Mesothelial cell of epicardium (in vitro differentiated cells): ENCODE data around the gene ARID4B. TPM values are rescaled to one million over a fixed set of nuclear protein-coding genes. Genes with fewer than 3 reads are reported as not detected.
"Not testable (repeated sequence)": the region's sequence is repeated elsewhere in the genome, so short reads cannot be mapped to it uniquely, and the experiment has no call there.

Experiments used
- DNase-seq, 2 experiments: peaks; one replicate each; pipeline ENCODE4 v3.0.0; 2021; ENCODE audit warnings: low spot score in 2 of 2; ENCODE audit not compliant: unreplicated experiment in 2 of 2
- H3K27ac Mint-ChIP-seq: 2 replicates; pipeline ENCODE4 v1.8.0; 2021; ENCODE audit warnings: mixed read lengths
- H3K27me3 Mint-ChIP-seq: 2 replicates; pipeline ENCODE4 v1.8.0; 2021; ENCODE audit warnings: low read depth, mixed read lengths
- H3K36me3 Mint-ChIP-seq: 2 replicates; pipeline ENCODE4 v1.8.0; 2021; ENCODE audit warnings: mixed read lengths
- H3K4me1 Mint-ChIP-seq: 2 replicates; pipeline ENCODE4 v1.8.0; 2021; ENCODE audit warnings: mixed read lengths
- H3K4me3 Mint-ChIP-seq: 2 replicates; pipeline ENCODE4 v1.8.0; 2021; ENCODE audit warnings: mild to moderate bottlenecking, moderate library complexity, mixed read lengths
- H3K9me3 Mint-ChIP-seq: 2 replicates; pipeline ENCODE4 v1.8.0; 2021; ENCODE audit warnings: mixed read lengths
- CTCF ChIP-seq: fragments of 200-600 bp; sonication (generic); IDR thresholded peaks from one replicate; pipeline ENCODE4 v1.5.0; 2021; ENCODE audit warnings: antibody characterized with exemption; ENCODE audit not compliant: unreplicated experiment
- total RNA-seq: library from RNA; stranded (reverse); gene quantifications from 3 replicates; pipeline ENCODE4 v1.2.1, GENCODE V29; 2021

The ARID4B gene
- total RNA-seq, 1 donor from 2014 or later: 68.7 TPM

- Mint-ChIP-seq H3K36me3 (peaks cover 18% of the 10 kb centered on the region), H3K27ac (no peak overlapping the region), H3K27me3 (no peaks in the 10 kb centered on the region), H3K4me3 (no peak overlapping the region), H3K4me1 (no peaks in the 10 kb centered on the region), H3K9me3 (no peaks in the 10 kb centered on the region)
- TF ChIP-seq CTCF: no peak
- no peak for DNase-seq
Measured at GRCh38 chr1:235213752-235214151, 114.2 kb downstream of the ARID4B start.

GRCh38 chr1:235211517-235211916 lies 116.5 kb downstream of the ARID4B start:
- Mint-ChIP-seq H3K9me3 (no peaks in the 10 kb centered on the region), H3K27ac (no peak overlapping the region)
- no peak for DNase-seq

DNA sequence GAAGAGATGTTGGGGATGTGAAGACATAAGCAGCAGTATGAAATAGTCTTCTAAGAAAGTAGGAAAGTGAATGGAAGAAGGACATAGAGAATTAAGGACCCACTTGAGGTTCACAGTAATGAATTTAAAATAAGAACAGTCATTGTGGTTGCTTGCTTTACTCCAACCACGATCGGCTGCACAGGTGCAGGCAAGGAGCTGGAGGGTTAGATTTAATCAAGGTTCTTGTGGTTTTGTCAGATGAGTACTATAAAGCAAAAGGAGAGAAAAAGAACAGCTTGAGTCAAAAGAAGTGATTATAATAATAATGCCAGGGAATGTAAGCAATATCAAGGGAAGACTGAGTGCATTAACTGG lies 120.8 kb downstream of the ARID4B start:
- no peaks in the 10 kb centered on the region for H3K27me3 Mint-ChIP-seq
- H3K36me3 Mint-ChIP-seq: peaks cover 31% of the 10 kb centered on the region
- no peaks in the 10 kb centered on the region for H3K9me3 Mint-ChIP-seq
- no peak for TF ChIP-seq CTCF
- no peaks in the 10 kb centered on the region for H3K4me1 Mint-ChIP-seq
- no peak for DNase-seq
- no peak overlapping the region for H3K4me3 Mint-ChIP-seq
- H3K27ac Mint-ChIP-seq: no peak overlapping the region

More at GRCh38 chr1:235211517-235211916, 116.5 kb downstream of the ARID4B start:
- Mint-ChIP-seq H3K27me3 (no peaks in the 10 kb centered on the region), H3K36me3 (peaks cover 24% of the 10 kb centered on the region), H3K4me1 (no peaks in the 10 kb centered on the region), H3K4me3 (no peak overlapping the region)
- TF ChIP-seq CTCF: no peak

- no peak overlapping the region for H3K4me3 Mint-ChIP-seq
- no peak for TF ChIP-seq CTCF
- H3K4me1 Mint-ChIP-seq: no peaks in the 10 kb centered on the region
- peaks cover 28% of the 10 kb centered on the region for H3K36me3 Mint-ChIP-seq
- H3K9me3 Mint-ChIP-seq: no peaks in the 10 kb centered on the region
- DNase-seq: no peak
- no peak overlapping the region for H3K27ac Mint-ChIP-seq
- no peaks in the 10 kb centered on the region for H3K27me3 Mint-ChIP-seq
Measured at GRCh38 chr1:235206533-235207208, 121.3 kb downstream of the ARID4B start.

DNA sequence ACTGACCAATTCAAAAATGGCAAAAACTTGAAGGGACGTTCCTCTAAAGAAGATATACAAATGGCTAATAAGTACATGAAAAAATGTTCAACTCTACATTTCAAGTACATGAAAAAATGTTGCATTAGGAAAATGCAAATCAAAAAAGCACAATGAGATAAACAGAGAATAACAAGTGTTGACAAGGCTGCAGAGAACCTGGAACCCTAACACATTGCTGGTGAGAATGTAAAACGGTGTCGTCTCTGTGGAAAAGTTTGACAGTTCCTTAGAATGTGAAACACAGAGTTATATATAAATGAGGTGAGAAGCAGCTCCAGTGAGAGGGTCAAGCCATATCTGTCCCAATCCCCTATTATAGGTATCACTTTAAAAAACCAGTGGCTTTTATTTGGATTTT lies 122.3 kb downstream of the ARID4B start:
- Mint-ChIP-seq H3K9me3 (no peaks in the 10 kb centered on the region), H3K36me3 (peaks cover 29% of the 10 kb centered on the region), H3K4me1 (no peaks in the 10 kb centered on the region), H3K27me3 (no peaks in the 10 kb centered on the region), H3K27ac (peak overlapping the region; percentile 32), H3K4me3 (no peak overlapping the region)
- no peak for DNase-seq
- no peak for TF ChIP-seq CTCF

DNA sequence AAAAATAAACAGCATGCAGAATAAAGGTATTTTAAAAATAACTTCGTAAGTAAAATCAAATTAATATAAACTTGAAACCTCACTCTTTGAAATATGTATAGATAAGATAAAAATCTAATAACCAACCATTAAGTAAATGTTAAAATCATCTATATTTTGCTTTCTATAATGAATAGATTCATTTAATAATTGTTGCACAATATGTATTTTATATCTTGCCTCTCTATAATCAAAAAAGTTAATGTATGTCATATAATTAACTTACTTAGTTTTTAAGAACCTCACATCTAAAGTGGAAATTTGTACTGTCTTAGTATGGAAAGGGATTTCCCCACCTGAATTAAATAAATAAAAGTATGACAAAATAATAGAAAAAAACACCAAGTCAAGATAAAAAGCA lies 124.6 kb downstream of the ARID4B start:
- peaks cover 2% of the 10 kb centered on the region for H3K4me1 Mint-ChIP-seq
- no peak for TF ChIP-seq CTCF
- no peak overlapping the region for H3K27ac Mint-ChIP-seq
- DNase-seq: no peak
- no peak overlapping the region for H3K4me3 Mint-ChIP-seq
- H3K27me3 Mint-ChIP-seq: no peaks in the 10 kb centered on the region
- H3K9me3 Mint-ChIP-seq: no peaks in the 10 kb centered on the region
- H3K36me3 Mint-ChIP-seq: peaks cover 27% of the 10 kb centered on the region

- H3K27me3 Mint-ChIP-seq, H3K4me3 Mint-ChIP-seq, H3K9me3 Mint-ChIP-seq, H3K4me1 Mint-ChIP-seq, H3K27ac Mint-ChIP-seq, DNase-seq: not testable (repeated sequence)
- peaks cover 27% of the 10 kb centered on the region for H3K36me3 Mint-ChIP-seq
Measured at GRCh38 chr1:235202447-235202846, 125.5 kb downstream of the ARID4B start.
